K562 (cell line): Measurements from ENCODE around the gene NDRG4. TPM values are rescaled to one million over a fixed set of nuclear protein-coding genes. Genes with fewer than 3 reads are reported as not detected.

Experiments used
- ATAC-seq: fragments of 200-7000 bp; cut with Tn5 transposase; 3 replicates; pipeline ENCODE4 v1.9.1; 2020; ENCODE audit warnings: moderate library complexity
- BruUV-seq: library from RNA; stranded (reverse); fragments of 400-500 nt; replicated peaks from 2 replicates; lab custom pipeline; 2021; lab: Mats Ljungman, UMichigan
- CTCF ChIA-PET: fragments of 300-600 bp; formaldehyde crosslinking; extraction: SDS; loops from one replicate; lab custom pipeline; 2021; ENCODE audit warnings: low intra/inter-chr PET ratio; lab: Yijun Ruan, JAX
- POLR2A ChIA-PET: fragments of 300-600, 350-650 bp; sonication (Branson Sonifier 250); formaldehyde crosslinking; extraction: SDS; loops from one replicate; lab custom pipeline; 2021; ENCODE audit warnings: antibody characterized with exemption, inconsistent platforms; lab: Yijun Ruan, JAX
- DNase-seq, 4 experiments: peaks; one replicate each; pipeline versions ENCODE4 v3.0.0 to v3.0.0-alpha.2; 2011 to 2018; ENCODE audit warnings: low spot score in 3 of 4, mixed read lengths in 3 of 4; ENCODE audit errors: extremely low read depth in 1 of 4
- FAIRE-seq: peaks from 2 replicates; lab custom pipeline; 2011; peaks lifted over from hg19 to GRCh38; lab: Jason Lieb, UNC
- H2AFZ ChIP-seq: 2 replicates; pipeline ENCODE4 v1.6.0; 2011; ENCODE audit warnings: low read depth, low read length, control low read depth, inconsistent platforms
- H3K27ac ChIP-seq: fragments of 200-600 bp; 3 replicates; pipeline ENCODE4 v1.8.0; 2011; ENCODE audit warnings: low read depth, mild to moderate bottlenecking, control low read depth, inconsistent platforms, low read length, moderate library complexity, mixed read lengths; ENCODE audit errors: extremely low read depth
- H3K27me3 ChIP-seq, 2 experiments: fragments of 300-600 bp in 1 of 2; 2 replicates in 1 of 2; 3 replicates in 1 of 2; pipeline versions ENCODE4 v1.6.0 to v1.8.0; 2011; ENCODE audit warnings: inconsistent platforms in 2 of 2, low read length in 2 of 2, mild to moderate bottlenecking in 1 of 2, mixed read lengths in 1 of 2, moderate library complexity in 1 of 2; ENCODE audit not compliant: control insufficient read depth in 2 of 2, insufficient read depth in 2 of 2
- H3K36me3 ChIP-seq: fragments of 300-600 bp; 3 replicates; pipeline ENCODE4 v1.8.0; 2011; ENCODE audit warnings: mild to moderate bottlenecking, low read length, inconsistent platforms; ENCODE audit not compliant: control insufficient read depth, insufficient read depth
- H3K4me1 ChIP-seq, 2 experiments: fragments of 200-600 bp in 1 of 2; replicated peaks in 1 of 2; 2 replicates in 1 of 2; 3 replicates in 1 of 2; pipeline versions ENCODE4 v1.5.1 to v1.8.0; 2011; ENCODE audit warnings: inconsistent platforms in 2 of 2, low read length in 2 of 2, mild to moderate bottlenecking in 1 of 2, mixed read lengths in 1 of 2, moderate library complexity in 1 of 2; ENCODE audit not compliant: control insufficient read depth in 2 of 2, insufficient read depth in 2 of 2
- H3K4me2 ChIP-seq: 2 replicates; pipeline ENCODE4 v1.6.1; 2011; ENCODE audit warnings: low read length, control low read depth, inconsistent platforms, mixed read lengths; ENCODE audit not compliant: insufficient read depth
- H3K4me3 ChIP-seq: fragments of 200-600 bp; sonication (generic), shearing (Covaris generic); 2 replicates; pipeline ENCODE4 v1.5.1; 2016; ENCODE audit warnings: control low read depth, inconsistent platforms
- H3K79me2 ChIP-seq: fragments of 200-600 bp; 3 replicates; pipeline ENCODE4 v1.8.0; 2011; ENCODE audit warnings: low read length, inconsistent platforms; ENCODE audit not compliant: control insufficient read depth, insufficient read depth
- H3K9ac ChIP-seq, 2 experiments: 2 replicates each; pipeline versions ENCODE4 v1.6.0 to v1.6.1; 2011; ENCODE audit warnings: low read depth in 2 of 2, low read length in 2 of 2, control low read depth in 1 of 2, inconsistent platforms in 1 of 2, mild to moderate bottlenecking in 1 of 2, mixed read lengths in 1 of 2; ENCODE audit not compliant: insufficient read depth in 1 of 2
- H3K9me1 ChIP-seq: one replicate; pipeline ENCODE4 v1.6.0; 2011; ENCODE audit warnings: inconsistent platforms, mild to moderate bottlenecking, low read length, moderate library complexity; ENCODE audit not compliant: control insufficient read depth, insufficient read depth
- H3K9me3 ChIP-seq: replicated peaks from 2 replicates; pipeline ENCODE4 v1.5.1; 2011; ENCODE audit warnings: low read depth, low read length, inconsistent platforms; ENCODE audit not compliant: control insufficient read depth, insufficient read depth
- H4K20me1 ChIP-seq: replicated peaks from 2 replicates; pipeline ENCODE4 v1.6.1; 2011; ENCODE audit warnings: low read length, inconsistent platforms, mixed read lengths; ENCODE audit not compliant: control insufficient read depth, insufficient read depth
- BCOR ChIP-seq: fragments of 450-650 bp; IDR thresholded peaks from 2 replicates; pipeline ENCODE4 v1.6.1; 2016
- CCNT2 ChIP-seq: IDR thresholded peaks from 2 replicates; pipeline ENCODE4 v1.6.1; 2011; ENCODE audit warnings: borderline replicate concordance, low read depth, mild to moderate bottlenecking, moderate library complexity, mixed read lengths, low read length; ENCODE audit not compliant: insufficient read length; ENCODE audit errors: extremely low read depth
- CHD1 ChIP-seq: fragments of 200-600 bp; sonication (generic); IDR thresholded peaks from one replicate; pipeline ENCODE4 v1.6.1; 2012; ENCODE audit warnings: mild to moderate bottlenecking, moderate library complexity, low read length, inconsistent platforms
- FOS ChIP-seq: IDR thresholded peaks from 3 replicates; pipeline ENCODE4 v1.6.1; 2011; ENCODE audit not compliant: insufficient read length; ENCODE audit errors: extremely low read depth
- FOSL1 ChIP-seq: fragments of 200-800 bp; sonication (Bioruptor generic); conservative IDR thresholded peaks from 2 replicates; pipeline ENCODE4 v1.6.1; 2016; ENCODE audit warnings: missing genetic modification characterization, missing compliant biosample characterization
- HDAC1 ChIP-seq, 2 experiments: fragments of 450-650 bp; IDR thresholded peaks; 2 replicates each; pipeline ENCODE4 v1.6.1; 2016 to 2017; ENCODE audit warnings: inconsistent platforms in 1 of 2, mild to moderate bottlenecking in 1 of 2, moderate library complexity in 1 of 2
- JUNB ChIP-seq: fragments of 450-650 bp; formaldehyde crosslinking; conservative IDR thresholded peaks from 2 replicates; pipeline ENCODE4 v1.4.0; 2020; ENCODE audit warnings: mild to moderate bottlenecking
- NR3C1 ChIP-seq: sonication (generic); formaldehyde crosslinking; IDR thresholded peaks from 2 replicates; pipeline ENCODE4 v1.8.1; 2022; ENCODE audit warnings: missing genetic modification reagents
- RCOR1 ChIP-seq, 2 experiments: IDR thresholded peaks; 2 replicates each; pipeline ENCODE4 v1.6.1; 2012; ENCODE audit warnings: low read depth in 2 of 2, low read length in 2 of 2, borderline replicate concordance in 1 of 2, improper control_type of control experiment in 1 of 2
- SMARCC2 ChIP-seq: fragments of 450-650 bp; IDR thresholded peaks from 2 replicates; pipeline ENCODE4 v1.6.1; 2017; ENCODE audit warnings: antibody characterized with exemption, moderate library complexity, mild to moderate bottlenecking, low read depth
- TOE1 ChIP-seq, 2 experiments: fragments of 450-650 bp in 1 of 2; sonication (generic) in 1 of 2; formaldehyde crosslinking in 1 of 2; IDR thresholded peaks; 2 replicates each; pipeline versions ENCODE4 v1.7.1 to v1.8.0; 2016 to 2022; ENCODE audit warnings: borderline replicate concordance in 2 of 2, mild to moderate bottlenecking in 2 of 2, antibody characterized with exemption in 1 of 2, inconsistent platforms in 1 of 2, low read depth in 1 of 2, missing genetic modification reagents in 1 of 2, moderate library complexity in 1 of 2
- ZFP1 ChIP-seq: fragments of 450-650 bp; formaldehyde crosslinking; IDR thresholded peaks from 2 replicates; pipeline ENCODE4 v1.4.0; 2020; ENCODE audit warnings: mild to moderate bottlenecking, mixed read lengths
- ZNF239 ChIP-seq: fragments of 250-450 bp; sonication (Bioruptor Pico); IDR thresholded peaks from 2 replicates; pipeline ENCODE4 v1.4.0; 2020; ENCODE audit warnings: mild to moderate bottlenecking
- ZNF445 ChIP-seq: fragments of 250-450 bp; sonication (Bioruptor Pico); IDR thresholded peaks from 2 replicates; pipeline ENCODE4 v1.4.0; 2020; ENCODE audit warnings: low read depth, mild to moderate bottlenecking, moderate library complexity
- WGBS: fragments of 100-300 bp; shearing (Covaris generic); methylation state at CpG from one replicate; pipeline ENCODE4 v1.1.6; 2016; ENCODE audit warnings: low coverage, mixed read lengths; ENCODE audit not compliant: insufficient coverage; ENCODE audit errors: missing lambda C conversion rate; 5-methylcytosine and 5-hydroxymethylcytosine counted together
- in situ Hi-C: fragments of 300-500 bp; cut with MboI; formaldehyde crosslinking; loops from 4 replicates; pipeline ENCODE4 v1.15.0; 2018; ENCODE audit warnings: inconsistent platforms, mixed read lengths
- intact Hi-C: fragments of 100-400 bp; cut with micrococcal nuclease; formaldehyde crosslinking; loops from 2 replicates; pipeline ENCODE4 v1.14.2; 2022
- polyA plus RNA-seq, 8 experiments: library from polyadenylated mRNA; depleted of rRNA in 4 of 8; stranded (reverse) in 5 of 8; unstranded in 3 of 8; fragments of >200 nt; fragmentation: Nextera tagmentation in 2 of 8; fragmentation: Illumina TruSeq in 1 of 8; extraction: Ambion mirVana in 2 of 8; extraction: Trizol in 1 of 8; gene quantifications; 2 replicates each; pipeline versions ENCODE4 v1.2.1 to v1.2.3, GENCODE V29; 2011 to 2014; ENCODE audit warnings: inconsistent platforms in 1 of 8, missing spikeins in 1 of 8
- total RNA-seq, 7 experiments: library from RNA; depleted of rRNA in 6 of 7; stranded (reverse); fragments of >200 nt in 6 of 7; fragmentation: Illumina TruSeq in 2 of 7; extraction: Trizol in 2 of 7; gene quantifications; 2 replicates each; pipeline versions ENCODE4 v1.2.1 to v1.2.3, GENCODE V29; 2011 to 2021; ENCODE audit warnings: low replicate concordance in 1 of 7
- TF ChIP-seq, protein P1 (sequence below), 2 experiments: fragments of 450-650 bp; IDR thresholded peaks; 2 replicates each; pipeline ENCODE4 v1.6.1; 2018; ENCODE audit warnings: mild to moderate bottlenecking in 2 of 2, low read depth in 1 of 2; ENCODE audit not compliant: partially characterized antibody in 2 of 2
- TF ChIP-seq, protein P2 (sequence below): fragments of 250-450 bp; sonication (Bioruptor Pico); IDR thresholded peaks from 2 replicates; pipeline ENCODE4 v1.8.0; 2021; ENCODE audit warnings: moderate library complexity, mild to moderate bottlenecking, inconsistent platforms

Gene NDRG4
- total and polyA plus RNA-seq, 9 of the 15 experiments (the other 6 are each of a cell fraction or from before 2014, with no cell fraction given) = 0.06 to 0.95 (median 0.28) TPM

DNA sequence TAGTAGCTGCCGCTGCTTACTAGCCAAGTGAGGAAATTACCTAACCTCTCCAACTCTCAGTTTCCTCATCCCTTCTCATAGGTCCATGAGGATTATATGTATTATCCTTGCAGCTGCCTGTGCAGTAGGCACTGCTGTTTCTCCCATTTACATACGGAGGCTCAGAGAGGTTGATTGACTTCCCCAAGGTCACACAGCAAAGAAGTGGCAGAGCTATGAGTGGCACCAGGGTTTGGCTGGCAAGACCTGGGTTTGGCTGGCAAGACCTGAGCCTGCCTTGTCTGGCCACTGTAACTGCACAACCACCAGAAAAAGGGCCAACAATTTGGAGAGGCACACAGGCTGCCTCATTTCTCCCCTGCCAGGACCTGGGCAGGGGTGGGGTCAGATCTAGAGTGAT is 2.5 kb upstream of the NDRG4 start (continued):
- TF ChIP-seq, protein P1, sequence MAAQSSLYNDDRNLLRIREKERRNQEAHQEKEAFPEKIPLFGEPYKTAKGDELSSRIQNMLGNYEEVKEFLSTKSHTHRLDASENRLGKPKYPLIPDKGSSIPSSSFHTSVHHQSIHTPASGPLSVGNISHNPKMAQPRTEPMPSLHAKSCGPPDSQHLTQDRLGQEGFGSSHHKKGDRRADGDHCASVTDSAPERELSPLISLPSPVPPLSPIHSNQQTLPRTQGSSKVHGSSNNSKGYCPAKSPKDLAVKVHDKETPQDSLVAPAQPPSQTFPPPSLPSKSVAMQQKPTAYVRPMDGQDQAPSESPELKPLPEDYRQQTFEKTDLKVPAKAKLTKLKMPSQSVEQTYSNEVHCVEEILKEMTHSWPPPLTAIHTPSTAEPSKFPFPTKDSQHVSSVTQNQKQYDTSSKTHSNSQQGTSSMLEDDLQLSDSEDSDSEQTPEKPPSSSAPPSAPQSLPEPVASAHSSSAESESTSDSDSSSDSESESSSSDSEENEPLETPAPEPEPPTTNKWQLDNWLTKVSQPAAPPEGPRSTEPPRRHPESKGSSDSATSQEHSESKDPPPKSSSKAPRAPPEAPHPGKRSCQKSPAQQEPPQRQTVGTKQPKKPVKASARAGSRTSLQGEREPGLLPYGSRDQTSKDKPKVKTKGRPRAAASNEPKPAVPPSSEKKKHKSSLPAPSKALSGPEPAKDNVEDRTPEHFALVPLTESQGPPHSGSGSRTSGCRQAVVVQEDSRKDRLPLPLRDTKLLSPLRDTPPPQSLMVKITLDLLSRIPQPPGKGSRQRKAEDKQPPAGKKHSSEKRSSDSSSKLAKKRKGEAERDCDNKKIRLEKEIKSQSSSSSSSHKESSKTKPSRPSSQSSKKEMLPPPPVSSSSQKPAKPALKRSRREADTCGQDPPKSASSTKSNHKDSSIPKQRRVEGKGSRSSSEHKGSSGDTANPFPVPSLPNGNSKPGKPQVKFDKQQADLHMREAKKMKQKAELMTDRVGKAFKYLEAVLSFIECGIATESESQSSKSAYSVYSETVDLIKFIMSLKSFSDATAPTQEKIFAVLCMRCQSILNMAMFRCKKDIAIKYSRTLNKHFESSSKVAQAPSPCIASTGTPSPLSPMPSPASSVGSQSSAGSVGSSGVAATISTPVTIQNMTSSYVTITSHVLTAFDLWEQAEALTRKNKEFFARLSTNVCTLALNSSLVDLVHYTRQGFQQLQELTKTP (IDR thresholded peaks at IDR 0.05; ENCODE audit: low read depth in 1 of 2, partially characterized antibody in 2 of 2) = peak in 1 of 2 experiments; percentile 84
- TF ChIP-seq BCOR = peak; percentile 85
- TF ChIP-seq NR3C1 (CRISPR knock-in tag) = no peak
- TF ChIP-seq, all 486 proteins: peak for 11

GRCh38 chr16:58497935-58498334 is 2.0 kb upstream of the NDRG4 start:
- H3K4me3 ChIP-seq = no peak overlapping the region
- intact Hi-C loops = loop anchor here (5.0 kb wide), 2 partner anchors 164 to 259 kb away; no protein-coding TSS in a partner anchor
- no peak overlapping the region for H3K9ac ChIP-seq
- in situ Hi-C loops = no loop called here
- no peak for DNase-seq
- POLR2A ChIA-PET = interaction anchor here (1.5 kb wide), 1 partner anchor 9 kb away, joined by 4 read pairs; no protein-coding TSS in a partner anchor
- no peak for ATAC-seq
- H4K20me1 ChIP-seq = peaks cover 20% of the 10 kb centered on the region; the same call in 1 of the 2 replicates
- H3K4me1 ChIP-seq = peaks cover 3 to 53% of the 10 kb centered on the region in 2 experiments; a peak in 3 of 5 replicates
- H3K9me1 ChIP-seq = peaks cover 2% of the 10 kb centered on the region
- peaks cover 0 to 14% of the 10 kb centered on the region in 2 experiments; a peak in 3 of 5 replicates for H3K27me3 ChIP-seq
- FAIRE-seq = no peak
- no peaks in the 10 kb centered on the region for H3K9me3 ChIP-seq
- WGBS = 4% methylated on average over 4 of the region's 5 CpGs
- no peaks in the 10 kb centered on the region for H3K79me2 ChIP-seq
- no TSS peak for BruUV-seq
- H2AFZ ChIP-seq = no peak overlapping the region
- no peak overlapping the region for H3K4me2 ChIP-seq
- no peak overlapping the region for H3K27ac ChIP-seq
- H3K36me3 ChIP-seq = no peaks in the 10 kb centered on the region
- CTCF ChIA-PET = no interaction called here
- TF ChIP-seq, protein P2, sequence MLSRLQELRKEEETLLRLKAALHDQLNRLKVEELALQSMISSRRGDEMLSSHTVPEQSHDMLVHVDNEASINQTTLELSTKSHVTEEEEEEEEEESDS (CRISPR knock-in tag) = no peak
- no peak for TF ChIP-seq RCOR1 (IDR thresholded peaks at IDR 0.05; ENCODE audit: borderline replicate concordance in 1 of 2, low read depth in 2 of 2, low read length in 2 of 2)
- TF ChIP-seq JUNB (CRISPR knock-in tag) = no peak
- TF ChIP-seq ZFP1 (CRISPR knock-in tag) = no peak
- no peak for TF ChIP-seq FOS
- TF ChIP-seq FOSL1 (tag) = no peak
- no peak for TF ChIP-seq TOE1 (IDR thresholded peaks at IDR 0.05; ENCODE audit: borderline replicate concordance)
- TF ChIP-seq TOE1 (CRISPR knock-in tag; IDR thresholded peaks at IDR 0.05; ENCODE audit: borderline replicate concordance, low read depth) = no peak
- no peak for TF ChIP-seq HDAC1 (IDR thresholded peaks at IDR 0.05)
- no peak for TF ChIP-seq CCNT2
- TF ChIP-seq ZNF445 = no peak
- no peak for TF ChIP-seq SMARCC2
- TF ChIP-seq CHD1 = no peak
- no peak for TF ChIP-seq ZNF239
